Transverse colon (tissue), 4 donors: ENCODE results near the gene ABCA1. TPM values are rescaled to one million over a fixed set of nuclear protein-coding genes. Genes with fewer than 3 reads are reported as not detected.

Experiments
- DNase-seq: peaks from one replicate; pipeline ENCODE4 v3.0.0-alpha.2; 2019
- H3K27ac ChIP-seq, 4 donors: fragments of 200-600 bp; sonication (generic); 2 replicates each; pipeline ENCODE4 v1.5.1; 2016 to 2018; ENCODE audit warnings: inconsistent platforms in 4 of 4
- H3K27me3 ChIP-seq: fragments of 200-600 bp; sonication (generic); 2 replicates; pipeline ENCODE4 v1.5.1; 2017; ENCODE audit warnings: inconsistent platforms
- H3K36me3 ChIP-seq, 4 donors: fragments of 200-600 bp; sonication (generic); 2 replicates each; pipeline ENCODE4 v1.5.1; 2017 to 2019; ENCODE audit warnings: inconsistent platforms in 4 of 4
- H3K4me1 ChIP-seq, 4 donors: fragments of 200-600 bp; sonication (generic); 2 replicates each; pipeline ENCODE4 v1.5.1; 2017 to 2020; ENCODE audit warnings: inconsistent platforms in 4 of 4
- H3K4me3 ChIP-seq, 4 donors: fragments of 200-600 bp; sonication (generic); 1 replicate in 1 of 4; 2 replicates in 3 of 4; pipeline versions ENCODE4 v1.5.1 to v1.6.1; 2017 to 2019; ENCODE audit warnings: inconsistent platforms in 4 of 4
- H3K9me3 ChIP-seq, 2 donors: fragments of 200-600 bp; sonication (generic); 2 replicates each; pipeline ENCODE4 v1.5.1; 2017 to 2019; ENCODE audit warnings: inconsistent platforms in 2 of 2
- CTCF ChIP-seq, 5 experiments: fragments of 200-600 bp in 3 of 5; fragments of 450-650 bp in 2 of 5; sonication (generic) in 3 of 5; IDR thresholded peaks; 1 replicate in 2 of 5; 2 replicates in 3 of 5; pipeline ENCODE4 v1.5.1; 2016 to 2017; ENCODE audit warnings: antibody characterized with exemption in 5 of 5, inconsistent platforms in 3 of 5, mild to moderate bottlenecking in 2 of 5, moderate library complexity in 1 of 5
- EP300 ChIP-seq: sonication (generic); formaldehyde crosslinking; IDR thresholded peaks from one replicate; pipeline ENCODE4 v1.6.1; 2017; ENCODE audit warnings: antibody characterized with exemption, low read depth
- POLR2A ChIP-seq: fragments of 450-650 bp; IDR thresholded peaks from one replicate; pipeline ENCODE4 v1.6.1; 2016; ENCODE audit warnings: antibody characterized with exemption, mild to moderate bottlenecking, moderate library complexity
- POLR2AphosphoS5 ChIP-seq, 3 donors: sonication (generic); formaldehyde crosslinking; IDR thresholded peaks; one replicate each; pipeline ENCODE4 v1.6.1; 2016; ENCODE audit warnings: antibody characterized with exemption in 3 of 3
- WGBS, 2 donors: methylation state at CpG; one replicate each; pipeline ENCODE4 v1.1.5; 2018; ENCODE audit warnings: low coverage in 1 of 2; 5-methylcytosine and 5-hydroxymethylcytosine counted together
- in situ Hi-C, 4 donors: fragments of 200-750 bp; cut with MboI; loops; one replicate each; pipeline versions ENCODE4 v1.15.0 to v1.15.1; 2017; ENCODE audit warnings: low sequenced_read_pairs in 3 of 4, low pct_ligation_motif_present in 1 of 4, low pct_unique_long_range_greater_than_20kb in 1 of 4
- intact Hi-C: fragments of 100-400 bp; cut with DNase I; formaldehyde crosslinking; loops from one replicate; pipeline ENCODE4 v1.15.1; 2023; ENCODE audit warnings: low total_unique reads
- total RNA-seq, 4 donors: library from RNA; depleted of rRNA; stranded (reverse); fragments of >200 nt; gene quantifications; one replicate each; pipeline ENCODE4 v1.1.0, GENCODE V29; 2016

Gene ABCA1
- total RNA-seq, 4 donors from 2014 or later: 20.5 to 67.3 (median 60.5) TPM

GRCh38 chr9:104798209-104798995 is 129.6 kb downstream of the ABCA1 start:
- WGBS, 2 donors: 80 to 94% methylated on average over 5 of the region's 5 CpGs
- TF ChIP-seq EP300: no peak
- TF ChIP-seq CTCF (IDR thresholded peaks at IDR 0.05): no peak
- no peak for TF ChIP-seq POLR2AphosphoS5 (IDR thresholded peaks at IDR 0.05)
- TF ChIP-seq POLR2A: no peak
- intact Hi-C loops (no loop called here), in situ Hi-C loops (loop anchor here in 1 of 4 donors (25.0 kb wide), 1 partner anchor 614 kb away; no protein-coding TSS in a partner anchor)
- no peak overlapping the region for H3K4me3 ChIP-seq
- no peak overlapping the region for H3K27ac ChIP-seq
- H3K9me3 ChIP-seq: no peaks in the 10 kb centered on the region
- DNase-seq: no peak
- H3K36me3 ChIP-seq: peaks cover 0 to 89% (median 39%) of the 10 kb centered on the region in 4 donors
- H3K27me3 ChIP-seq: no peaks in the 10 kb centered on the region
- no peaks in the 10 kb centered on the region for H3K4me1 ChIP-seq

GRCh38 chr9:104795857-104796256 is 132.1 kb downstream of the ABCA1 start:
- no peak for DNase-seq
- in situ Hi-C loops (loop anchor here in 1 of 4 donors (25.0 kb wide), 1 partner anchor 616 kb away; no protein-coding TSS in a partner anchor), intact Hi-C loops (no loop called here)
- no peaks in the 10 kb centered on the region for H3K4me1 ChIP-seq
- WGBS, 2 donors: 96 to 100% methylated on average over 1 to 3 of the region's 3 CpGs
- no peak overlapping the region for H3K4me3 ChIP-seq
- H3K36me3 ChIP-seq: peaks cover 0 to 90% (median 40%) of the 10 kb centered on the region in 4 donors
- no peaks in the 10 kb centered on the region for H3K27me3 ChIP-seq
- H3K27ac ChIP-seq: no peak overlapping the region
- H3K9me3 ChIP-seq: no peaks in the 10 kb centered on the region
- TF ChIP-seq CTCF (IDR thresholded peaks at IDR 0.05) (no peak), POLR2A (no peak), POLR2AphosphoS5 (IDR thresholded peaks at IDR 0.05) (no peak)

- Histone ChIP-seq H3K36me3 (peaks cover 0 to 88% (median 40%) of the 10 kb centered on the region in 4 donors), H3K4me3 (no peak overlapping the region), H3K4me1 (no peaks in the 10 kb centered on the region), H3K27me3 (no peaks in the 10 kb centered on the region), H3K9me3 (no peaks in the 10 kb centered on the region), H3K27ac (no peak overlapping the region)
- in situ Hi-C loops (loop anchor here in 1 of 4 donors (25.0 kb wide), 1 partner anchor 617 kb away; no protein-coding TSS in a partner anchor), intact Hi-C loops (no loop called here)
- TF ChIP-seq POLR2AphosphoS5 (IDR thresholded peaks at IDR 0.05) (no peak), POLR2A (no peak), CTCF (IDR thresholded peaks at IDR 0.05) (no peak), EP300 (no peak)
- DNase-seq: no peak
- WGBS, 2 donors: 87% methylated on average over 1 of the region's 1 CpG; no CpG with 5 or more reads in 1 of the 2 donors
Measured at GRCh38 chr9:104795082-104795481, 132.9 kb downstream of the ABCA1 start.

- in situ Hi-C loops (loop anchor here in 1 of 4 donors (25.0 kb wide), 1 partner anchor 618 kb away; no protein-coding TSS in a partner anchor), intact Hi-C loops (no loop called here)
- H3K4me3 ChIP-seq: no peak overlapping the region
- no peaks in the 10 kb centered on the region for H3K27me3 ChIP-seq
- 93 to 96% methylated on average over 2 of the region's 2 CpGs for WGBS, 2 donors
- TF ChIP-seq POLR2A (no peak), POLR2AphosphoS5 (IDR thresholded peaks at IDR 0.05) (no peak), CTCF (IDR thresholded peaks at IDR 0.05) (no peak), EP300 (no peak)
- no peak for DNase-seq
- H3K4me1 ChIP-seq: no peaks in the 10 kb centered on the region
- H3K9me3 ChIP-seq: no peaks in the 10 kb centered on the region
- H3K36me3 ChIP-seq: peaks cover 0 to 91% (median 42%) of the 10 kb centered on the region in 4 donors
- H3K27ac ChIP-seq: no peak overlapping the region
Measured at GRCh38 chr9:104794070-104794469, 133.9 kb downstream of the ABCA1 start.
